ENCODE data around the gene VSTM2L.

VSTM2L gene

GRCh38 chr20:37931153-37931922, 28.4 kb downstream of the VSTM2L start:
- TF ChIP-seq TEAD4 (IDR thresholded peaks at IDR 0.05) (no peak), NFIC (IDR thresholded peaks at IDR 0.05) (no peak), FOXM1 (IDR thresholded peaks at IDR 0.05; ENCODE audit: borderline replicate concordance, low read depth) (no peak), CEBPB (IDR thresholded peaks at IDR 0.05) (no peak)

- TF ChIP-seq RAD21 (IDR thresholded peaks at IDR 0.05; ENCODE audit: low read depth) (no peak), CREB1 (IDR thresholded peaks at IDR 0.05; ENCODE audit: low read depth) (no peak), TAF1 (IDR thresholded peaks at IDR 0.05; ENCODE audit: low read depth) (no peak), FOXM1 (IDR thresholded peaks at IDR 0.05; ENCODE audit: borderline replicate concordance, low read depth) (no peak), TEAD4 (IDR thresholded peaks at IDR 0.05) (no peak), TCF12 (IDR thresholded peaks at IDR 0.05; ENCODE audit: low read depth) (no peak), NFIC (IDR thresholded peaks at IDR 0.05) (no peak), REST (IDR thresholded peaks at IDR 0.05; ENCODE audit: low read depth) (no peak), CEBPB (IDR thresholded peaks at IDR 0.05) (no peak), USF1 (IDR thresholded peaks at IDR 0.05) (no peak), YY1 (IDR thresholded peaks at IDR 0.05; ENCODE audit: low read depth) (no peak), MAX (IDR thresholded peaks at IDR 0.05) (no peak), ZBTB7A (IDR thresholded peaks at IDR 0.05; ENCODE audit: low read depth) (no peak), EGR1 (IDR thresholded peaks at IDR 0.05) (no peak)
Measured at GRCh38 chr20:37932074-37932473, 29.1 kb downstream of the VSTM2L start.

- no peak for TF ChIP-seq FOXM1 (IDR thresholded peaks at IDR 0.05; ENCODE audit: borderline replicate concordance, low read depth)
Measured at GRCh38 chr20:37932919-37933318, 30.0 kb downstream of the VSTM2L start.

- TF ChIP-seq EP300 (IDR thresholded peaks at IDR 0.05; ENCODE audit: borderline replicate concordance) (no peak), CEBPB (IDR thresholded peaks at IDR 0.05) (no peak), NFIC (IDR thresholded peaks at IDR 0.05) (no peak), USF1 (IDR thresholded peaks at IDR 0.05) (no peak), EGR1 (IDR thresholded peaks at IDR 0.05) (no peak), REST (IDR thresholded peaks at IDR 0.05; ENCODE audit: low read depth) (no peak), FOXM1 (IDR thresholded peaks at IDR 0.05; ENCODE audit: borderline replicate concordance, low read depth) (no peak), TCF12 (IDR thresholded peaks at IDR 0.05; ENCODE audit: low read depth) (no peak), YY1 (IDR thresholded peaks at IDR 0.05; ENCODE audit: low read depth) (no peak), TEAD4 (IDR thresholded peaks at IDR 0.05) (no peak), RAD21 (IDR thresholded peaks at IDR 0.05; ENCODE audit: low read depth) (no peak)
Measured at GRCh38 chr20:37933786-37934633, 31.1 kb downstream of the VSTM2L start.

- TF ChIP-seq TCF12 (IDR thresholded peaks at IDR 0.05; ENCODE audit: low read depth) (no peak), FOXM1 (IDR thresholded peaks at IDR 0.05; ENCODE audit: borderline replicate concordance, low read depth) (no peak)
Measured at GRCh38 chr20:37934634-37935375, 31.9 kb downstream of the VSTM2L start.

GRCh38 chr20:37935435-37935834, 32.5 kb downstream of the VSTM2L start:
- TF ChIP-seq YY1 (IDR thresholded peaks at IDR 0.05; ENCODE audit: low read depth) = no peak
- TF ChIP-seq TEAD4 (IDR thresholded peaks at IDR 0.05) = no peak
- no peak for TF ChIP-seq MAX (IDR thresholded peaks at IDR 0.05)
- TF ChIP-seq REST (IDR thresholded peaks at IDR 0.05; ENCODE audit: low read depth) = no peak
- TF ChIP-seq TAF1 (IDR thresholded peaks at IDR 0.05; ENCODE audit: low read depth) = no peak
- no peak for TF ChIP-seq CREB1 (IDR thresholded peaks at IDR 0.05; ENCODE audit: low read depth)
- no peak for TF ChIP-seq EGR1 (IDR thresholded peaks at IDR 0.05)
- TF ChIP-seq TCF12 (IDR thresholded peaks at IDR 0.05; ENCODE audit: low read depth) = no peak
- no peak for TF ChIP-seq ZBTB7A (IDR thresholded peaks at IDR 0.05; ENCODE audit: low read depth)
- no peak for TF ChIP-seq EP300 (IDR thresholded peaks at IDR 0.05; ENCODE audit: borderline replicate concordance)
- no peak for TF ChIP-seq CEBPB (IDR thresholded peaks at IDR 0.05)

Data from Ishikawa (cell line).